Inflammatory macrophage treated with lipopolysaccharide for 4 hours (primary cell): ENCODE results near the gene ZMYND19.
"Not testable (repeated sequence)": the region's sequence is repeated elsewhere in the genome, so short reads cannot be mapped to it uniquely, and the experiment has no call there.

Experiments
- DNase-seq: peaks from one replicate; pipeline ENCODE4 v3.0.0-alpha.2; 2020

ZMYND19 gene

GRCh38 chr9:137553654-137554053, 36.7 kb downstream of the ZMYND19 start:
- DNase-seq, result not testable (repeated sequence)

GRCh38 chr9:137552022-137552768, 38.1 kb downstream of the ZMYND19 start:
- peak; percentile 7 for DNase-seq

GRCh38 chr9:137551264-137552021, 38.9 kb downstream of the ZMYND19 start, which contains the start of gene MRPL41:
Gene MRPL41 (plus strand): TSS chr9:137551879. CDS start chr9:137552082, 203 bp downstream.
- DNase-seq, result peak; percentile 93

- DNase-seq, result not testable (repeated sequence)
Measured at GRCh38 chr9:137550958-137551263, 39.4 kb downstream of the ZMYND19 start.

GRCh38 chr9:137550231-137550621, 40.1 kb downstream of the ZMYND19 start, which contains the start of gene PNPLA7:
Gene PNPLA7 (minus strand): TSS chr9:137550402. CDS start chr9:137550197, 205 bp downstream.
- DNase-seq, result peak; percentile 81

- DNase-seq, result no peak
Measured at GRCh38 chr9:137547687-137548543, 42.4 kb downstream of the ZMYND19 start.

- no peak for DNase-seq
Measured at GRCh38 chr9:137545123-137545522, 45.2 kb downstream of the ZMYND19 start.

GRCh38 chr9:137544176-137544760, 46.0 kb downstream of the ZMYND19 start:
- DNase-seq, result peak; percentile 63

GRCh38 chr9:137543237-137543963, 46.9 kb downstream of the ZMYND19 start:
- DNase-seq, result no peak

GRCh38 chr9:137542486-137542885, 47.8 kb downstream of the ZMYND19 start:
- DNase-seq, result no peak

GRCh38 chr9:137540536-137540935, 49.8 kb downstream of the ZMYND19 start:
- DNase-seq, result no peak

GRCh38 chr9:137538058-137538457, 52.3 kb downstream of the ZMYND19 start:
- no peak for DNase-seq

GRCh38 chr9:137536594-137537131, 53.6 kb downstream of the ZMYND19 start:
- DNase-seq, result peak; percentile 10

GRCh38 chr9:137535120-137535428, 55.2 kb downstream of the ZMYND19 start:
- no peak for DNase-seq

GRCh38 chr9:137534256-137535119, 55.8 kb downstream of the ZMYND19 start:
- peak; percentile 66 for DNase-seq

GRCh38 chr9:137532891-137533468, 57.3 kb downstream of the ZMYND19 start:
- DNase-seq, result not testable (repeated sequence)
